ENCODE results near the gene EVA1C.
"Not testable (repeated sequence)": the region's sequence is repeated elsewhere in the genome, so short reads cannot be mapped to it uniquely, and the experiment has no call there.

EVA1C gene

GRCh38 chr21:32412162-32413014, at the start of gene EVA1C:
TSS of gene EVA1C (plus strand) at chr21:32412706. CDS start at chr21:32412854, 148 bp downstream.
- DNase-seq: no peak

- no peak for DNase-seq
These were observed 48.1 kb upstream of the EVA1C start for GRCh38 chr21:32364387-32364786.

GRCh38 chr21:32364796-32365195, 47.7 kb upstream of the EVA1C start:
- no peak for DNase-seq

- no peak for DNase-seq
These were observed 46.3 kb upstream of the EVA1C start for GRCh38 chr21:32366191-32366590.

GRCh38 chr21:32367158-32367557, 45.3 kb upstream of the EVA1C start:
- DNase-seq: no peak

- no peak for DNase-seq
These were observed 44.1 kb upstream of the EVA1C start for GRCh38 chr21:32368386-32368785.

- not testable (repeated sequence) for DNase-seq
These were observed 43.5 kb upstream of the EVA1C start for GRCh38 chr21:32368961-32369360.

- DNase-seq: no peak
These were observed 41.3 kb upstream of the EVA1C start for GRCh38 chr21:32370998-32371766.

- no peak for DNase-seq
These were observed 40.6 kb upstream of the EVA1C start for GRCh38 chr21:32371913-32372314.

GRCh38 chr21:32372755-32373154, 39.8 kb upstream of the EVA1C start:
- no peak for DNase-seq

GRCh38 chr21:32377506-32377905, 35.0 kb upstream of the EVA1C start:
- DNase-seq: no peak

GRCh38 chr21:32377991-32378390, 34.5 kb upstream of the EVA1C start:
- DNase-seq: no peak

GRCh38 chr21:32378956-32379355, 33.5 kb upstream of the EVA1C start:
- no peak for DNase-seq

- no peak for DNase-seq
These were observed 31.6 kb upstream of the EVA1C start for GRCh38 chr21:32380940-32381339.

GRCh38 chr21:32381571-32381970, 30.9 kb upstream of the EVA1C start:
- no peak for DNase-seq

GRCh38 chr21:32382108-32382644, 30.3 kb upstream of the EVA1C start:
- no peak for DNase-seq

GRCh38 chr21:32383812-32384211, 28.7 kb upstream of the EVA1C start:
- DNase-seq: no peak

GRCh38 chr21:32386195-32386870, 26.2 kb upstream of the EVA1C start:
- DNase-seq: no peak

- DNase-seq: no peak
These were observed 25.4 kb upstream of the EVA1C start for GRCh38 chr21:32387151-32387550.

GRCh38 chr21:32388306-32388705, 24.2 kb upstream of the EVA1C start:
- DNase-seq: no peak

GRCh38 chr21:32389337-32390015, 23.0 kb upstream of the EVA1C start:
- DNase-seq: no peak

GRCh38 chr21:32390537-32391224, 21.8 kb upstream of the EVA1C start:
- DNase-seq: not testable (repeated sequence)

Data from AML-193 (cell line).